Neural cell (in vitro differentiated cells): ENCODE results near the gene SUFU. TPM values are rescaled to one million over a fixed set of nuclear protein-coding genes. Genes with fewer than 3 reads are reported as not detected.

Experiments
- H2AFZ ChIP-seq: fragments of 200-600, 300-800 bp; sonication (generic), shearing (Covaris generic); 2 replicates; pipeline ENCODE4 v1.6.0; 2014; ENCODE audit warnings: low read depth, mild to moderate bottlenecking, antibody characterized with exemption, low read length, moderate library complexity
- H3F3A ChIP-seq: fragments of 200-600 bp; shearing (Covaris generic); 2 replicates; pipeline ENCODE4 v1.6.1; 2016; ENCODE audit warnings: mild to moderate bottlenecking, moderate library complexity, mixed read lengths, antibody characterized with exemption, low read length; ENCODE audit not compliant: insufficient read depth, poor library complexity, severe bottlenecking
- H3K27ac ChIP-seq: fragments of 200-600, 300-800 bp; sonication (generic), shearing (Covaris generic); 2 replicates; pipeline ENCODE4 v1.5.1; 2014; ENCODE audit warnings: mild to moderate bottlenecking, low read length, moderate library complexity
- H3K27me3 ChIP-seq: fragments of 300-800, 200-600 bp; sonication (generic), shearing (Covaris generic); 2 replicates; pipeline ENCODE4 v1.6.0; 2014; ENCODE audit warnings: mild to moderate bottlenecking, low read depth, low read length, moderate library complexity; ENCODE audit not compliant: insufficient read depth
- H3K36me3 ChIP-seq: fragments of 300-800, 200-600 bp; sonication (generic), shearing (Covaris generic); 2 replicates; pipeline ENCODE4 v1.5.1; 2014; ENCODE audit warnings: mild to moderate bottlenecking, antibody characterized with exemption, low read length, moderate library complexity; ENCODE audit not compliant: insufficient read depth
- H3K4me2 ChIP-seq: fragments of 300-800, 200-600 bp; sonication (generic), shearing (Covaris generic); 2 replicates; pipeline ENCODE4 v1.6.0; 2014; ENCODE audit warnings: mild to moderate bottlenecking, low read length
- H3K4me3 ChIP-seq: fragments of 300-800, 200-600 bp; sonication (generic), shearing (Covaris generic); 2 replicates; pipeline ENCODE4 v1.5.1; 2014; ENCODE audit warnings: mild to moderate bottlenecking, low read length, moderate library complexity
- H3K79me2 ChIP-seq: fragments of 200-600 bp; shearing (Covaris generic); replicated peaks from 2 replicates; pipeline ENCODE4 v1.6.0; 2014; ENCODE audit warnings: mild to moderate bottlenecking, low read length, moderate library complexity; ENCODE audit not compliant: insufficient read depth
- H3K9ac ChIP-seq: fragments of 300-800, 200-600 bp; sonication (generic), shearing (Covaris generic); 2 replicates; pipeline ENCODE4 v1.6.1; 2016; ENCODE audit warnings: mild to moderate bottlenecking, low read length, mixed read lengths
- H3K9me2 ChIP-seq: fragments of 200-600 bp; shearing (Covaris generic); 2 replicates; pipeline ENCODE4 v1.6.1; 2016; ENCODE audit warnings: mild to moderate bottlenecking, low read length, mixed read lengths; ENCODE audit not compliant: insufficient read depth
- H3K9me3 ChIP-seq: fragments of 200-600, 300-800 bp; sonication (generic), shearing (Covaris generic); 2 replicates; pipeline ENCODE4 v1.6.1; 2016; ENCODE audit warnings: mild to moderate bottlenecking, mixed run types, low read length, moderate library complexity, mixed read lengths
- H4K20me1 ChIP-seq: fragments of 200-600 bp; shearing (Covaris generic); 2 replicates; pipeline ENCODE4 v1.6.1; 2016; ENCODE audit warnings: mild to moderate bottlenecking, mixed run types; ENCODE audit not compliant: insufficient read depth
- CTCF ChIP-seq: fragments of 450-650 bp; IDR thresholded peaks from 2 replicates; pipeline ENCODE4 v1.5.1; 2014; ENCODE audit warnings: antibody characterized with exemption, mild to moderate bottlenecking, moderate library complexity; ENCODE audit not compliant: poor library complexity, severe bottlenecking
- EP300 ChIP-seq: fragments of 450-650 bp; conservative IDR thresholded peaks from 2 replicates; pipeline ENCODE4 v1.6.1; 2014; ENCODE audit warnings: antibody characterized with exemption, mild to moderate bottlenecking, moderate library complexity; ENCODE audit not compliant: poor library complexity, severe bottlenecking
- EZH2 ChIP-seq: fragments of 200-600, 300-800 bp; shearing (Covaris generic), sonication (generic); IDR thresholded peaks from 2 replicates; pipeline ENCODE4 v1.6.1; 2014; ENCODE audit warnings: antibody characterized with exemption, low read length, borderline replicate concordance, mild to moderate bottlenecking; ENCODE audit not compliant: insufficient read depth, poor library complexity, severe bottlenecking
- MXI1 ChIP-seq: fragments of 450-650 bp; conservative IDR thresholded peaks from 2 replicates; pipeline ENCODE4 v1.6.1; 2014; ENCODE audit warnings: antibody characterized with exemption, mild to moderate bottlenecking; ENCODE audit not compliant: poor library complexity, severe bottlenecking
- POLR2AphosphoS5 ChIP-seq: IDR thresholded peaks from 2 replicates; pipeline ENCODE4 v1.6.1; 2012
- RAD21 ChIP-seq: fragments of 450-650 bp; conservative IDR thresholded peaks from 2 replicates; pipeline ENCODE4 v1.6.1; 2014; ENCODE audit warnings: antibody characterized with exemption, mild to moderate bottlenecking, moderate library complexity
- SMC3 ChIP-seq: fragments of 450-650 bp; conservative IDR thresholded peaks from 2 replicates; pipeline ENCODE4 v1.6.1; 2014; ENCODE audit warnings: antibody characterized with exemption, mild to moderate bottlenecking, moderate library complexity; ENCODE audit not compliant: poor library complexity
- TAF1 ChIP-seq: IDR thresholded peaks from 2 replicates; pipeline ENCODE4 v1.6.1; 2012; ENCODE audit warnings: low read depth
- polyA plus RNA-seq: library from polyadenylated mRNA; depleted of rRNA; stranded (reverse); fragments of >200 nt; gene quantifications from 2 replicates; pipeline ENCODE4 v1.2.3, GENCODE V29; 2014
- TF ChIP-seq, protein P1 (sequence below): IDR thresholded peaks from 2 replicates; pipeline ENCODE4 v1.6.1; 2012; ENCODE audit warnings: borderline replicate concordance

The SUFU gene
- polyA plus RNA-seq, 1 donor from 2014 or later, result 4.8 TPM

GRCh38 chr10:102629661-102630614 is 126.2 kb downstream of the SUFU start:
- H3K9me3 ChIP-seq, result no peaks in the 10 kb centered on the region
- no peaks in the 10 kb centered on the region for H3F3A ChIP-seq
- H3K9ac ChIP-seq, result no peak overlapping the region
- no peak for TF ChIP-seq TAF1
- no peak for TF ChIP-seq SMC3
- TF ChIP-seq EZH2, result no peak
- TF ChIP-seq, protein P1, sequence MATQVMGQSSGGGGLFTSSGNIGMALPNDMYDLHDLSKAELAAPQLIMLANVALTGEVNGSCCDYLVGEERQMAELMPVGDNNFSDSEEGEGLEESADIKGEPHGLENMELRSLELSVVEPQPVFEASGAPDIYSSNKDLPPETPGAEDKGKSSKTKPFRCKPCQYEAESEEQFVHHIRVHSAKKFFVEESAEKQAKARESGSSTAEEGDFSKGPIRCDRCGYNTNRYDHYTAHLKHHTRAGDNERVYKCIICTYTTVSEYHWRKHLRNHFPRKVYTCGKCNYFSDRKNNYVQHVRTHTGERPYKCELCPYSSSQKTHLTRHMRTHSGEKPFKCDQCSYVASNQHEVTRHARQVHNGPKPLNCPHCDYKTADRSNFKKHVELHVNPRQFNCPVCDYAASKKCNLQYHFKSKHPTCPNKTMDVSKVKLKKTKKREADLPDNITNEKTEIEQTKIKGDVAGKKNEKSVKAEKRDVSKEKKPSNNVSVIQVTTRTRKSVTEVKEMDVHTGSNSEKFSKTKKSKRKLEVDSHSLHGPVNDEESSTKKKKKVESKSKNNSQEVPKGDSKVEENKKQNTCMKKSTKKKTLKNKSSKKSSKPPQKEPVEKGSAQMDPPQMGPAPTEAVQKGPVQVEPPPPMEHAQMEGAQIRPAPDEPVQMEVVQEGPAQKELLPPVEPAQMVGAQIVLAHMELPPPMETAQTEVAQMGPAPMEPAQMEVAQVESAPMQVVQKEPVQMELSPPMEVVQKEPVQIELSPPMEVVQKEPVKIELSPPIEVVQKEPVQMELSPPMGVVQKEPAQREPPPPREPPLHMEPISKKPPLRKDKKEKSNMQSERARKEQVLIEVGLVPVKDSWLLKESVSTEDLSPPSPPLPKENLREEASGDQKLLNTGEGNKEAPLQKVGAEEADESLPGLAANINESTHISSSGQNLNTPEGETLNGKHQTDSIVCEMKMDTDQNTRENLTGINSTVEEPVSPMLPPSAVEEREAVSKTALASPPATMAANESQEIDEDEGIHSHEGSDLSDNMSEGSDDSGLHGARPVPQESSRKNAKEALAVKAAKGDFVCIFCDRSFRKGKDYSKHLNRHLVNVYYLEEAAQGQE, result no peak
- TF ChIP-seq POLR2AphosphoS5, result no peak
- TF ChIP-seq EP300, result no peak
- no peak for TF ChIP-seq CTCF
- no peak for TF ChIP-seq MXI1
- TF ChIP-seq RAD21, result no peak
- no peak overlapping the region for H3K4me3 ChIP-seq
- no peaks in the 10 kb centered on the region for H3K79me2 ChIP-seq
- no peak overlapping the region for H2AFZ ChIP-seq
- H3K27me3 ChIP-seq, result no peaks in the 10 kb centered on the region
- H3K27ac ChIP-seq, result no peak overlapping the region
- no peaks in the 10 kb centered on the region for H4K20me1 ChIP-seq
- no peak overlapping the region for H3K4me2 ChIP-seq
- no peaks in the 10 kb centered on the region for H3K36me3 ChIP-seq
- no peaks in the 10 kb centered on the region for H3K9me2 ChIP-seq

DNA sequence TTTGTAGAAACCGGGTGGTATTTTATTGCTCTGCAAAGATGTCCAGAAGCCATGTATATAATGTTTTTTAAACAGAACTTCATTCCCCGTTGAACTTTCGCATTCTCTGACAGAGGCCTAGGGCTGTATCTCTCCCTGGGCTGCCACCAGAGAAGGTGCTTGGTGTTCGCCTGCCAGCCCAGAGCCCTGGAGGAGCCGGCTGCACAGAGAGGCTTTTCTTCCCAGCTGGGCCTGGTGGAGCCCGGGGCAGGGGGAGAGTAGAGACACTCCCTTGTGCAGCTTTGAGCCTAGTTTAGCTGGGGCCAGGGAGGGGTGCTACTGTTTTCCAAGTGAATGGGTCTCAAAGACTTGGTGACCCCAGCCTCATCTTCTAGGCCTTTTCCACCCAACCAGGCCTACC is 126.9 kb downstream of the SUFU start:
- Histone ChIP-seq H3K27ac (no peak overlapping the region), H3F3A (no peaks in the 10 kb centered on the region), H3K4me3 (no peak overlapping the region), H3K79me2 (no peaks in the 10 kb centered on the region), H3K9me2 (no peaks in the 10 kb centered on the region), H3K27me3 (no peaks in the 10 kb centered on the region), H4K20me1 (no peaks in the 10 kb centered on the region), H2AFZ (no peak overlapping the region), H3K9ac (no peak overlapping the region), H3K36me3 (no peaks in the 10 kb centered on the region), H3K4me2 (no peak overlapping the region), H3K9me3 (no peaks in the 10 kb centered on the region)
- TF ChIP-seq POLR2AphosphoS5 (no peak), CTCF (no peak), MXI1 (no peak), RAD21 (no peak), EP300 (no peak), TAF1 (no peak)
- TF ChIP-seq, protein P1, result no peak
